Endometrial microvascular endothelial cells (primary cell): ENCODE data around the gene LRRC1. TPM values are rescaled to one million over a fixed set of nuclear protein-coding genes. Genes with fewer than 3 reads are reported as not detected.

Experiments
- in situ Hi-C: cut with HindIII; loops from 2 replicates; pipeline ENCODE4 v1.10.0; 2017; ENCODE audit warnings: low sequenced_read_pairs, low pct_unique_long_range_greater_than_20kb; ENCODE audit errors: inconsistent ontology term
- total RNA-seq: library from RNA; depleted of rRNA; stranded (reverse); fragments of >200 nt; gene quantifications from one replicate; pipeline ENCODE4 v1.2.3, GENCODE V29; 2015; ENCODE audit errors: inconsistent ontology term

LRRC1 gene
- total RNA-seq, 1 donor from 2014 or later: 10.2 TPM

DNA sequence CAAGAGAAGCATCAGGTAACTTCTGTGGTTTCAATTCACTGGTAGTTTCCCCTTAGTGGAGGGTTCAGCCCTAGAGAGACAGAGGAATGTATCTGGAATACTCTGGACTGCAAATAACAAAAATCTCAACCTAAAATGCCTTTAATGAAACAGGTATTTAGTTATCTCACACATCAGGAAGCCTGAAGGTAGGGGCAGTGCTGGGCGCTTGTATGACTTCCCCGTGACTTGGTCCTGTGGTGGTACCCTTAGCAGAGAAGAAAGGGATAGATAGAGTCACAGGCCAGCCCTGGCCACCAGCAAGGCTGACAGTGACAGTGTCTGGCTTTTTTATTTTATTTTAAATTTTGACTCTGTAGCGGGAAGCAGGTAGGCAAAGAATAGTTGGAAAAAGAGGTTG is 14.9 kb downstream of the LRRC1 start:
- in situ Hi-C loops: no loop called here

- in situ Hi-C loops: no loop called here
These were observed 16.3 kb downstream of the LRRC1 start for GRCh38 chr6:53811082-53811481.

DNA sequence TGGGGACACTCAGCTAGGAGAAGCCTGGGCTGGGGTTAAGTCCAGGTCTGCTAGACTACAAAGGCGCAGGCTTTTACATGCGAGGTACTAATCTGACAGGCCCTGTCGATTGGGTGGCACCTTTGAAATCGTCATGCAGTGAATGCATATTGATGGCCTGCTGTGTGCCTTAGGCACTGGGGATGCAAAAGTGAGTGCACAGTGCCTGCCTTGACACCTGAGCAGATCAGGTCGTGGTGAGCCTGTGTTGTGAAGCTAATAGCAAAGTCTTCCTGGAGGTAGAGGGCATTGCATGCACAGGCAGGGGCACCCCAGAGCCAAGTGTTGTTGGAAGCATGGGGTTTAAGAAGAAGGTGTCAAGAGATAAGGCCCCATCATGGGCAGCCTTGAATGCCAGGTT is 16.9 kb downstream of the LRRC1 start:
- in situ Hi-C loops: no loop called here

- in situ Hi-C loops: no loop called here
These were observed 18.3 kb downstream of the LRRC1 start for GRCh38 chr6:53813096-53813495.

DNA sequence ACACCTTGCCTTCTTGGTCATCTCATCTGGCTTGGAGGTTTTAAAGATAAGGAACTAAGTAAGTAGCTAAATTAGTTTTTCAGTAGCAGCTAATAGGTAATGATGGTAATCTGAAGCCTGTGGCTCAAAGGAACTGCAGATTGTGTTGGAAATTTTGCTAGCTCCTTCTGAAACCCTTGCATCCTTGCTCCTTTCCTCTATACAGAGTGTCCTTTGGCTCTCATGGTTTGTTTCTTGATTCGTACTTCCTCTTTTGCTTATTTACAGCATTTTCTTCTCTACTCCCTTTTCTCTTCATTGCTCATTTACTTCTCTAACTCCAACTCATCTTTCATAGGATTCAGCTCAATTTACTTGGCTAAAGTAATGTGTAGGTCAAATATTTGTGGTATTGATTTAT is 19.0 kb downstream of the LRRC1 start:
- in situ Hi-C loops: no loop called here

- in situ Hi-C loops: no loop called here
These were observed 19.5 kb downstream of the LRRC1 start for GRCh38 chr6:53814353-53814752.

DNA sequence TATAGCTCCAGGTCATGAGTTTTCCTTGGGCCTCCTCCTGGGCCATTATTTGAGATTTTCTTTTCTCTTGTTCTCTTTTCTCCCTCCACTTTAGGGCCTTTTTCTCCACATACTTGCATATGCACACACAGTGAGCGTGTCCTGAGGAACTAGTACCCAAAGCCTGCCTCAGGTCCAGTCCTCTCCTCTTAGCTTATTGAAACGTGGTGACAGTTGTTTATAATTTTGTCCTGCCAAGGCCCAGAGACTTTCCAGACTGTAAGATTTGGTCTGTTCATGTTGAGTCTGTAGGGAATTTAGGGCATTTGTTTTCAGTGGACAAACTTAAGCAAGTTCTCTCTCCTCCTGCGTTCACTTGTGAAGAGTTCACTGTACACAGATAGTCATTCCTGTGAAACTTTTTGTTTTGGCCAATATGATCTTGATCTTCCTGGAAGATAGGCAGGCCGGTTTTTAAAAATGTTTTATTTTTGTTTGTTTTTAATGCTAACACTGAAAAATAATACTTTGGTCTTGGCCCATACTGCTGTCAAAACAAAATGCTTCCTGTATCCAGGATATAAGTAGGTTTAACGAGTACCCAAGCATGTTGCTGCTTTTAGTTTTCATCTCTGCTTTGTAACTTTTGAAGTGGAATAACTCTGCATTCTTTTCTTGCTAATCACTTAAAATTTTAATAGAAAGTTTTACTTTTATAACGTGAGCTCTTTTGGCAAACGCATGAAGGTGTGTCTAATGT is 20.7 kb downstream of the LRRC1 start:
- in situ Hi-C loops: no loop called here

GRCh38 chr6:53818858-53819609 is 24.2 kb downstream of the LRRC1 start:
- in situ Hi-C loops: no loop called here

DNA sequence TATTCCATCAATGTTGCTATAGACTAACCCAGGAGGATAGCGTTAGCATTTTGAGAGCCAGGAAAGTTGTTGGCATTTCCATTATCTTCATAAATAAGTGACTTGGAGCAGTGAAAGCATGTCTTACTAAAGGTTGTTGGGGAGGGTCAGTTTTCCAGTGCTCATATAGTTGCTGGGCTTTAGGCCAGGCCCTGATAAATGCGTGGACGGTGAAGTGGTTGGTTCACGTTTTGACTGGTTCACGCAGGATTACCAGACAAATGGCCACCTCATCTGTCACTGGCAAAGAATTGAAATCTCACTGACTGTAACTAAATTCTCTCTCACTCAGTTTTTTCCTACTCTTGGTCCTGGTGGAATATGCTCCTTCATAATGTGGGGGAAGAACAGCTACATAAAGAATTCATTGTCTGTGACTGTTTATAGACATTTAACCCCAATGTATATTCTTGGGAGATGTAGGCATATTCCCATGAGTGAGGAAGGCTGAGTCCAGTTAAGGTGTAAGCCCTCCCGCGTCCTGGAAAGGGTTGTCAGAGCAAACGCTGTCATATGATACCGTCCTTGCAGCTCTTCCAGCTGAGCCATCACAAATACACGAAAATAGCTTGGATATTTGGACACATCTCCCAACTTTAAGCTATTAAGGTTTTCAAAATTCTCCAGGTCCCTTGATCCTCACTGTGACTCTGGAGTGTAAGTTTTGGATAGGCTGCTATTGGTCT is 27.8 kb downstream of the LRRC1 start:
- in situ Hi-C loops: no loop called here

- in situ Hi-C loops: no loop called here
These were observed 29.9 kb downstream of the LRRC1 start for GRCh38 chr6:53824714-53825113.

GRCh38 chr6:53825532-53826321 is 30.9 kb downstream of the LRRC1 start:
- in situ Hi-C loops: no loop called here

GRCh38 chr6:53827531-53827930 is 32.7 kb downstream of the LRRC1 start:
- in situ Hi-C loops: no loop called here

- in situ Hi-C loops: no loop called here
These were observed 33.4 kb downstream of the LRRC1 start for GRCh38 chr6:53828215-53828614.

GRCh38 chr6:53828966-53829697 is 34.3 kb downstream of the LRRC1 start:
- in situ Hi-C loops: no loop called here

DNA sequence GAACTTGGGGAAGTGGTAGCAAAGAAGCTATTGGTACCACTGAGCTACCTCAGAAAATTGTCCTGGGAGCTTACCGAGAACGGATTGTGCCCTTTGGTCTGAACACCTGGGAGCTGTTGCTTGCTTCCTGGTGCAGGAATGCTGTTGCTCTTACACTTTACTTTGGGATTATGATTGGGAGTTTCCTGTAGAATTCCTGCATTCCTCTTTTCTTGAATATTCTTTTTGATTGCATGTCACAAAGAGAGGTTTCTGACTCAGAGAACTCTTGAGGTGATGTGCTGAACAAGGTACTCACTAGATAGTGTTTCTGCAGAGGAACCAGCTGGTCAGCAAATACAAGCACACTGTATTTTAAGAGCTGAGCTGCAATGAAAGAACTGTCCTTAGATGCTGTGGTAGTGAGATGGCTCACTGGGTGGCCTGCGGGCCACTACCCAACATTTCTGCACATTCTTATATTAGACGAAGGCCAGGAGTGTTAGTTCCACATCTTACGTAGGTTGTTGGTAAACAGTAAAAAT is 35.0 kb downstream of the LRRC1 start:
- in situ Hi-C loops: no loop called here

GRCh38 chr6:53830366-53830765 is 35.6 kb downstream of the LRRC1 start:
- in situ Hi-C loops: no loop called here

DNA sequence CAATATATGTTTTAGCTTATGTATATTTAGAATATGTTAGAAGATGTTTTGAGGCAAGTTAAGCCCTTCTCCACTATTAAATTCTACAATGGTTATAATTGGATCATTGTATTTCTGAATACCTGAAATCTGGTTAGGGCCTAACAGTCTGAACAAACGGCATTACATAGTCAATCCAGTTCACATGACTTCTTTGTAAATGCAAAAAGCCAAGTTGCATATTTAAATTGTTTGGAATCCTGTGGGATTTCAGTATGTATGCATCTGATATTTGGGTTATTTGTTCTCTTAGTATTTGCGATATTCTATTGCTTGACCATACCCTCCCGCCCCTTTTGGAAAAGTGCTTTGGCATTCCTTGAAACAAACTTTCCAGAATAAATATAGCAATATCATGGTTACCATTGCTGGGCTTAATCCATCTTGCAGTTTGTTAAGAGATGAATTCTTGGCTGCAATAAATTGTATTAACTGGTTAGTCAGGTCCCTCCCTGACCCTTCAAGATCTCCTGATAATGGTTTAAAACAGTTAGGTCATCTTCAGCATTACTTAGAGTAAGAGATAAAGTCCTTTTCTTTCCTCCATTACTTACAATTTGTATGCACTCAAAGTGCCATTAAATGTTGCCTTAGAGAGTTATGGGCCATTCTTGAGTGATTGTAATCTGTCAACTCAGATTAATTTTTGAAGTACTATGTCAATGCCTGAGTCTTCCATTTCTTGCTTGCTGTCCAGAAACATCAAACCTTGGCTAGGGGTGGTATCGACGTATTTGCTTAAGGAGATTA is 36.5 kb downstream of the LRRC1 start:
- in situ Hi-C loops: no loop called here
